DND-41 (cell line): ENCODE data around the gene SPRY2.

ENCODE experiments used
- ATAC-seq: fragments of 200-7000 bp; cut with Tn5 transposase; 3 replicates; pipeline ENCODE4 v1.9.1; 2021; ENCODE audit warnings: low read depth; ENCODE audit not compliant: insufficient read depth
- DNase-seq: peaks from one replicate; pipeline ENCODE4 v3.0.0-alpha.2; 2020
- H2AFZ ChIP-seq: 2 replicates; pipeline ENCODE4 v1.6.0; 2012; ENCODE audit warnings: low read depth, low read length
- H3K27ac ChIP-seq: 2 replicates; pipeline ENCODE4 v1.5.1; 2012; ENCODE audit warnings: low read length, inconsistent platforms
- H3K27me3 ChIP-seq: fragments of 200-600 bp; sonication (generic); 2 replicates; pipeline ENCODE4 v1.6.0; 2012; ENCODE audit warnings: low read length, mild to moderate bottlenecking, inconsistent platforms; ENCODE audit not compliant: insufficient read depth, poor library complexity
- H3K36me3 ChIP-seq: 2 replicates; pipeline ENCODE4 v1.5.1; 2012; ENCODE audit warnings: low read length, inconsistent platforms; ENCODE audit not compliant: insufficient read depth
- H3K4me1 ChIP-seq: 2 replicates; pipeline ENCODE4 v1.5.1; 2012; ENCODE audit warnings: mild to moderate bottlenecking, low read length; ENCODE audit not compliant: insufficient read depth
- H3K4me2 ChIP-seq: 2 replicates; pipeline ENCODE4 v1.6.0; 2012; ENCODE audit warnings: mild to moderate bottlenecking, moderate library complexity, low read length, inconsistent platforms; ENCODE audit not compliant: insufficient read depth
- H3K4me3 ChIP-seq, 2 experiments: fragments of 200-600 bp in 1 of 2; shearing (Covaris generic) in 1 of 2; 2 replicates each; pipeline ENCODE4 v1.5.1; 2012 to 2016; ENCODE audit warnings: inconsistent platforms in 2 of 2, low read length in 2 of 2, mild to moderate bottlenecking in 2 of 2, low read depth in 1 of 2, moderate library complexity in 1 of 2
- H3K79me2 ChIP-seq: 2 replicates; pipeline ENCODE4 v1.6.0; 2012; ENCODE audit warnings: low read length, inconsistent platforms; ENCODE audit not compliant: insufficient read depth
- H3K9ac ChIP-seq: 2 replicates; pipeline ENCODE4 v1.6.0; 2012; ENCODE audit warnings: low read depth, mild to moderate bottlenecking, inconsistent platforms, low read length, moderate library complexity
- H3K9me3 ChIP-seq: 2 replicates; pipeline ENCODE4 v1.5.1; 2012; ENCODE audit warnings: low read length, moderate library complexity, mild to moderate bottlenecking, inconsistent platforms; ENCODE audit not compliant: insufficient read depth, severe bottlenecking
- H4K20me1 ChIP-seq: 2 replicates; pipeline ENCODE4 v1.6.0; 2012; ENCODE audit warnings: low read length; ENCODE audit not compliant: insufficient read depth
- EZH2 ChIP-seq: IDR thresholded peaks from 3 replicates; pipeline ENCODE4 v1.6.1; 2012; ENCODE audit warnings: borderline replicate concordance, low read depth, mild to moderate bottlenecking, moderate library complexity, low read length, inconsistent platforms; ENCODE audit not compliant: severe bottlenecking
- TF ChIP-seq, protein P1 (sequence below): IDR thresholded peaks from 2 replicates; pipeline ENCODE4 v1.5.1; 2012; ENCODE audit warnings: borderline replicate concordance, low read length, moderate library complexity, mild to moderate bottlenecking; ENCODE audit not compliant: poor library complexity, severe bottlenecking; ENCODE audit errors: extremely low read depth

Gene SPRY2

DNA sequence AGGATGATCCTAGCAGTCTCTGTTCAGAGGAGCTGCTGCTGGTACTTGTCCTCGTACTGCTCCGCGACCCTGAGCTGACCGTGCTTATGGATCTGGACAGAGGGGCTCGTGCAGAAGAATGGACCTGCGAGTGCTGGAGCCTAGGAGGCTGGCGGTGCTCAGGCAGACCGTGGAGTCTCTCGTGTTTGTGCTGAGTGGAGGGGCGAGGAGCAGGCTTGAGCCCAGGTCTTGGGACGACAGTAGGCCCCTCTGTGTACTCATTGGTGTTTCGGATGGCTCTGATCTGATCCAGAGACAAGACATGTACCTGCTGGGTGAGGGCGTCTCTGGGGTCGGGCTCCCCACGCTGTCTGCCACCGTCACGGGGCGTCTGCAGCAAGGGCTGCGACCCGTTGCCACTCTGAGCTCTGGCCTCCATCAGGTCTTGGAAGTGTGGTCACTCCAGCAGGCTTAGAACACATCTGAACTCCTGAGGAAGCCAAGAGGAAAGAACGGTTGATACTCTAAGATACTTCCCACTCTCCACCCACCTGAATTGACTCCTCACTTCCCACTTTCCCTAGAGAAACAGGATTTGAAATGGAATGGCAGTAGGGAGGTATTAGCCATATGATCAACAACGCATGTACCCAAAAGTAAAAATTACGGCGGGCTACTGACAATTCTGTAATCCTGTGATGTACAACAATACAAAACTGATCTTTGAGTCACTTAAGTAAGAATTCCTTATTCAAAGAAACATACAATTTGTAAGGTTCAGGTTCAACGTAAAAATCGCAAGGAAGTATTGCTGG, 3.4 kb downstream of the SPRY2 start:
- H3K9ac ChIP-seq = no peak overlapping the region
- no peak overlapping the region for H3K27ac ChIP-seq
- H3K36me3 ChIP-seq = peaks cover 11% of the 10 kb centered on the region
- H3K79me2 ChIP-seq = peaks cover 29% of the 10 kb centered on the region
- H3K4me3 ChIP-seq = peak overlapping the region in 1 of 2 experiments; percentile 93; a peak in 1 of 4 replicates
- H2AFZ ChIP-seq = no peak overlapping the region
- TF ChIP-seq, protein P1, sequence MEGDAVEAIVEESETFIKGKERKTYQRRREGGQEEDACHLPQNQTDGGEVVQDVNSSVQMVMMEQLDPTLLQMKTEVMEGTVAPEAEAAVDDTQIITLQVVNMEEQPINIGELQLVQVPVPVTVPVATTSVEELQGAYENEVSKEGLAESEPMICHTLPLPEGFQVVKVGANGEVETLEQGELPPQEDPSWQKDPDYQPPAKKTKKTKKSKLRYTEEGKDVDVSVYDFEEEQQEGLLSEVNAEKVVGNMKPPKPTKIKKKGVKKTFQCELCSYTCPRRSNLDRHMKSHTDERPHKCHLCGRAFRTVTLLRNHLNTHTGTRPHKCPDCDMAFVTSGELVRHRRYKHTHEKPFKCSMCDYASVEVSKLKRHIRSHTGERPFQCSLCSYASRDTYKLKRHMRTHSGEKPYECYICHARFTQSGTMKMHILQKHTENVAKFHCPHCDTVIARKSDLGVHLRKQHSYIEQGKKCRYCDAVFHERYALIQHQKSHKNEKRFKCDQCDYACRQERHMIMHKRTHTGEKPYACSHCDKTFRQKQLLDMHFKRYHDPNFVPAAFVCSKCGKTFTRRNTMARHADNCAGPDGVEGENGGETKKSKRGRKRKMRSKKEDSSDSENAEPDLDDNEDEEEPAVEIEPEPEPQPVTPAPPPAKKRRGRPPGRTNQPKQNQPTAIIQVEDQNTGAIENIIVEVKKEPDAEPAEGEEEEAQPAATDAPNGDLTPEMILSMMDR = no peak
- no peak for TF ChIP-seq EZH2
- H3K9me3 ChIP-seq = no peaks in the 10 kb centered on the region
- H4K20me1 ChIP-seq = peaks cover 39% of the 10 kb centered on the region
- H3K27me3 ChIP-seq = peaks cover 37% of the 10 kb centered on the region
- H3K4me1 ChIP-seq = peaks cover 39% of the 10 kb centered on the region
- no peak for ATAC-seq
- DNase-seq = no peak
- peak overlapping the region; percentile 100; the same call in 1 of the 2 replicates for H3K4me2 ChIP-seq

DNA sequence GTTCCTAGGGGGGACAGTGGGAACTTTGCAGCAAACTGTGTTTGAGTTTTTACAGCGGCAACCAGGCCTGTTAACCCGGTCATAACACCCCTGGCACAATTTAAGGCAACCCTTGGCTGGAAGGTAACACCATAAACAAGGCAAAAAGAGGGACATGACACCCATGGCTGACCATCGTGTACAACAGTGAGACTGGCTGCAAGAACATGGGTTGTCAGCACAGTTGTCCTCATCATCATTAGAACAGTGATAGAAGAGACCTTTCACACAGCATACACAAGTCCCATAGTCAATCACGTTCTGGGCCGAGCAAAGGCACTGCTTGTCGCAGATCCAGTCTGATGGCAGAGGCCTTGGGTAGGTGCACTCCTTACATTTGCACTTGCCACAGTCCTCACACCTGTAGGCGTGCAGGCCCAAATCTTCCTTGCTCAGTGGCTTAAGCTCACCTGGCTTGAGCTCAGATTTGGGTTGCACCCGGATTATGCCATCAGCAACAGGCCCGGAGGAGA, 4.1 kb downstream of the SPRY2 start:
- Histone ChIP-seq H3K4me2 (peak overlapping the region; percentile 100; the same call in 1 of the 2 replicates), H2AFZ (no peak overlapping the region), H3K27ac (no peak overlapping the region), H3K9me3 (no peaks in the 10 kb centered on the region), H3K27me3 (peaks cover 32% of the 10 kb centered on the region), H4K20me1 (peaks cover 39% of the 10 kb centered on the region), H3K4me3 (no peak overlapping the region), H3K9ac (no peak overlapping the region), H3K79me2 (peaks cover 29% of the 10 kb centered on the region), H3K36me3 (peaks cover 11% of the 10 kb centered on the region), H3K4me1 (peaks cover 34% of the 10 kb centered on the region)
- TF ChIP-seq, protein P1 = no peak
- TF ChIP-seq EZH2 = no peak
- no peak for ATAC-seq
- DNase-seq = no peak

DNA sequence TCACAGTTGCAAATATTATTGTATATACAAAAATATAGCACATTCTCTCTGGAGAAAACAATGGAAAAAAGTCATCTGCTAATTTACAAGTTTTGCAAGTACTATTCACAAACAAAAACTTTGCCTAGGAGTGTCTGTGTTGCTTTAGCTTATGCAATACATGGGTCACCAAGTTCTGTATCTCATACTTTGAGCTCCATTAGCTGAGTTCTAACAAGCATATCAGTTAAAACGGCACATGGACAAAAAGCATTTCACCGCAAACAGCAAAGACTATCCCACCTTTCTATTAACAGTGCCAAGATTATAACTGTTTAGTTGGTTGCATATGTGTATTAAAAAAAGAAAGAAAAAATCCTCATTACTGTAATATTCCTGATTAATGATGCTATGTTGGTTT, 4.6 kb downstream of the SPRY2 start:
- Histone ChIP-seq H3K4me3 (no peak overlapping the region), H3K27ac (no peak overlapping the region), H3K9ac (no peak overlapping the region), H4K20me1 (peaks cover 39% of the 10 kb centered on the region), H3K4me2 (no peak overlapping the region), H3K9me3 (no peaks in the 10 kb centered on the region), H3K79me2 (peaks cover 29% of the 10 kb centered on the region), H2AFZ (no peak overlapping the region), H3K27me3 (peaks cover 29% of the 10 kb centered on the region), H3K4me1 (peaks cover 32% of the 10 kb centered on the region), H3K36me3 (peaks cover 11% of the 10 kb centered on the region)
- ATAC-seq (no peak), DNase-seq (no peak)
- no peak for TF ChIP-seq EZH2
- TF ChIP-seq, protein P1 = no peak
